ENCODE results near the gene ODF2L.
"Not testable (repeated sequence)": the region's sequence is repeated elsewhere in the genome, so short reads cannot be mapped to it uniquely, and the experiment has no call there.

The ODF2L gene

GRCh38 chr1:86382878-86383277, 13.2 kb downstream of the ODF2L start:
- no peak for DNase-seq

- no peak for DNase-seq
Measured at GRCh38 chr1:86381223-86381622, 14.9 kb downstream of the ODF2L start.

GRCh38 chr1:86380257-86380861, 15.8 kb downstream of the ODF2L start:
- DNase-seq = peak; percentile 8

- no peak for DNase-seq
Measured at GRCh38 chr1:86378813-86379212, 17.3 kb downstream of the ODF2L start.

- DNase-seq = no peak
Measured at GRCh38 chr1:86377341-86377740, 18.8 kb downstream of the ODF2L start.

- DNase-seq = no peak
Measured at GRCh38 chr1:86375688-86376087, 20.4 kb downstream of the ODF2L start.

GRCh38 chr1:86370601-86371022, 25.5 kb downstream of the ODF2L start:
- no peak for DNase-seq

GRCh38 chr1:86365896-86366295, 30.2 kb downstream of the ODF2L start:
- DNase-seq = peak; percentile 3

- DNase-seq = no peak
Measured at GRCh38 chr1:86362807-86363206, 33.3 kb downstream of the ODF2L start.

GRCh38 chr1:86357796-86358195, 38.3 kb downstream of the ODF2L start:
- no peak for DNase-seq

GRCh38 chr1:86356247-86356646, 39.9 kb downstream of the ODF2L start:
- DNase-seq = no peak

- no peak for DNase-seq
Measured at GRCh38 chr1:86352086-86352485, 44.0 kb downstream of the ODF2L start.

- DNase-seq = not testable (repeated sequence)
Measured at GRCh38 chr1:86350230-86350629, 45.9 kb downstream of the ODF2L start.

- no peak for DNase-seq
Measured at GRCh38 chr1:86346388-86346787, 49.7 kb downstream of the ODF2L start.

GRCh38 chr1:86345042-86345441, 51.1 kb downstream of the ODF2L start:
- DNase-seq = no peak

- no peak for DNase-seq
Measured at GRCh38 chr1:86339906-86340305, 56.2 kb downstream of the ODF2L start.

GRCh38 chr1:86339014-86339812, 56.9 kb downstream of the ODF2L start:
- DNase-seq = peak; percentile 9

GRCh38 chr1:86335916-86336315, 60.2 kb downstream of the ODF2L start:
- DNase-seq = no peak

- no peak for DNase-seq
Measured at GRCh38 chr1:86325264-86325663, 70.9 kb downstream of the ODF2L start.

GRCh38 chr1:86324130-86324822, 71.8 kb downstream of the ODF2L start:
- DNase-seq = no peak

GRCh38 chr1:86322241-86322640, 73.9 kb downstream of the ODF2L start:
- no peak for DNase-seq

- no peak for DNase-seq
Measured at GRCh38 chr1:86318436-86318835, 77.7 kb downstream of the ODF2L start.

- no peak for DNase-seq
Measured at GRCh38 chr1:86317926-86318325, 78.2 kb downstream of the ODF2L start.

- DNase-seq = no peak
Measured at GRCh38 chr1:86305731-86306130, 90.4 kb downstream of the ODF2L start.
